ENCODE results near the gene AATK. TPM values are rescaled to one million over a fixed set of nuclear protein-coding genes. Genes with fewer than 3 reads are reported as not detected.

Gene AATK
- total RNA-seq, 1 experiment from 2014 or later = 1.1 TPM

GRCh38 chr17:81194225-81194760 lies 28.3 kb upstream of the AATK start:
- H3K9ac ChIP-seq (ENCODE audit: low read length) = no peak overlapping the region
- H3K27me3 ChIP-seq (ENCODE audit: low read length) = no peaks in the 10 kb centered on the region

GRCh38 chr17:81193470-81194224 lies 27.6 kb upstream of the AATK start:
- H3K9ac ChIP-seq (ENCODE audit: low read length) = no peak overlapping the region
- ATAC-seq (no peak), DNase-seq (no peak)
- intact Hi-C loops (cut with micrococcal nuclease) = no loop called here
- no peaks in the 10 kb centered on the region for H3K9me2 ChIP-seq (replicated peaks; ENCODE audit: low read length)
- POLR2A ChIA-PET (ENCODE audit: unreplicated experiment) = interaction anchor here (0.6 kb wide), 1 partner anchor 31 kb away, joined by 8 read pairs; no protein-coding TSS in a partner anchor
- H3K4me1 ChIP-seq (ENCODE audit: insufficient read depth, low read length) = no peaks in the 10 kb centered on the region
- no peaks in the 10 kb centered on the region for H3K27me3 ChIP-seq (ENCODE audit: low read length)
- no peak overlapping the region for H3K4me2 ChIP-seq (ENCODE audit: low read length)
- no peak overlapping the region for H2AFZ ChIP-seq (ENCODE audit: low read length)
- no peak overlapping the region for H3K27ac ChIP-seq (ENCODE audit: low read length)
- no peaks in the 10 kb centered on the region for H4K20me1 ChIP-seq (ENCODE audit: low read length)
- H3K36me3 ChIP-seq (ENCODE audit: low read depth, low read length) = no peaks in the 10 kb centered on the region; the same call in 1 of the 2 replicates
- H3F3A ChIP-seq (ENCODE audit: low read length, unreplicated experiment) = no peaks in the 10 kb centered on the region
- BruUV-seq (replicated peaks) = no TSS peak
- no peak overlapping the region for H3K4me3 ChIP-seq (ENCODE audit: low read length)
- CTCF ChIA-PET = no interaction called here
- H3K9me3 ChIP-seq (ENCODE audit: low read length) = no peaks in the 10 kb centered on the region
- no peak for TF ChIP-seq CTCF (conservative IDR thresholded peaks at IDR 0.05; ENCODE audit: low read depth, low read length)
- TF ChIP-seq EZH2phosphoT487 (IDR thresholded peaks at IDR 0.05; ENCODE audit: borderline replicate concordance, low read length) = no peak
- TF ChIP-seq EZH2 (IDR thresholded peaks at IDR 0.05; ENCODE audit: low read length, unreplicated experiment) = no peak
- H3K79me2 ChIP-seq (ENCODE audit: low read length) = no peaks in the 10 kb centered on the region

More at GRCh38 chr17:81194225-81194760, 28.3 kb upstream of the AATK start:
- ChIA-PET POLR2A (ENCODE audit: unreplicated experiment) (no interaction called here), CTCF (no interaction called here)
- no TSS peak for BruUV-seq (replicated peaks)
- H4K20me1 ChIP-seq (ENCODE audit: low read length) = no peaks in the 10 kb centered on the region
- H3K27ac ChIP-seq (ENCODE audit: low read length) = no peak overlapping the region
- intact Hi-C loops (cut with micrococcal nuclease) = no loop called here
- H3K9me3 ChIP-seq (ENCODE audit: low read length) = no peaks in the 10 kb centered on the region
- no peaks in the 10 kb centered on the region for H3F3A ChIP-seq (ENCODE audit: low read length, unreplicated experiment)
- ATAC-seq (no peak), DNase-seq (no peak)
- H3K4me2 ChIP-seq (ENCODE audit: low read length) = no peak overlapping the region
- no peaks in the 10 kb centered on the region for H3K9me2 ChIP-seq (replicated peaks; ENCODE audit: low read length)
- H3K4me1 ChIP-seq (ENCODE audit: insufficient read depth, low read length) = no peaks in the 10 kb centered on the region
- no peaks in the 10 kb centered on the region for H3K79me2 ChIP-seq (ENCODE audit: low read length)
- TF ChIP-seq EZH2phosphoT487 (IDR thresholded peaks at IDR 0.05; ENCODE audit: borderline replicate concordance, low read length) (no peak), CTCF (conservative IDR thresholded peaks at IDR 0.05; ENCODE audit: low read depth, low read length) (no peak), EZH2 (IDR thresholded peaks at IDR 0.05; ENCODE audit: low read length, unreplicated experiment) (no peak)
- H3K4me3 ChIP-seq (ENCODE audit: low read length) = no peak overlapping the region
- no peaks in the 10 kb centered on the region; the same call in 1 of the 2 replicates for H3K36me3 ChIP-seq (ENCODE audit: low read depth, low read length)
- no peak overlapping the region for H2AFZ ChIP-seq (ENCODE audit: low read length)

GRCh38 chr17:81193051-81193410 lies 27.0 kb upstream of the AATK start:
- ChIA-PET POLR2A (ENCODE audit: unreplicated experiment) (interaction anchor here (0.6 kb wide), 1 partner anchor 32 kb away, joined by 8 read pairs; no protein-coding TSS in a partner anchor), CTCF (no interaction called here)
- Histone ChIP-seq H3K4me2 (ENCODE audit: low read length) (no peak overlapping the region), H3F3A (ENCODE audit: low read length, unreplicated experiment) (no peaks in the 10 kb centered on the region), H4K20me1 (ENCODE audit: low read length) (no peaks in the 10 kb centered on the region), H3K9me2 (replicated peaks; ENCODE audit: low read length) (no peaks in the 10 kb centered on the region), H3K27ac (ENCODE audit: low read length) (no peak overlapping the region), H2AFZ (ENCODE audit: low read length) (no peak overlapping the region), H3K36me3 (ENCODE audit: low read depth, low read length) (no peaks in the 10 kb centered on the region; the same call in 1 of the 2 replicates), H3K4me3 (ENCODE audit: low read length) (no peak overlapping the region), H3K4me1 (ENCODE audit: insufficient read depth, low read length) (no peaks in the 10 kb centered on the region), H3K9me3 (ENCODE audit: low read length) (no peaks in the 10 kb centered on the region), H3K27me3 (ENCODE audit: low read length) (no peaks in the 10 kb centered on the region), H3K79me2 (ENCODE audit: low read length) (no peaks in the 10 kb centered on the region), H3K9ac (ENCODE audit: low read length) (no peak overlapping the region)
- no peak for ATAC-seq
- no peak for DNase-seq
- intact Hi-C loops (cut with micrococcal nuclease) = no loop called here
- BruUV-seq (replicated peaks) = no TSS peak
- TF ChIP-seq EZH2phosphoT487 (IDR thresholded peaks at IDR 0.05; ENCODE audit: borderline replicate concordance, low read length) (no peak), EZH2 (IDR thresholded peaks at IDR 0.05; ENCODE audit: low read length, unreplicated experiment) (no peak), CTCF (conservative IDR thresholded peaks at IDR 0.05; ENCODE audit: low read depth, low read length) (no peak)
